Left ventricle myocardium inferior (tissue), 1 donor: ENCODE results near the gene TFDP1. TPM values are rescaled to one million over a fixed set of nuclear protein-coding genes. Genes with fewer than 3 reads are reported as not detected.

Experiments
- DNase-seq: peaks from one replicate; pipeline ENCODE4 v3.0.0-alpha.2; 2020
- H3K27ac ChIP-seq: fragments of 200-600 bp; replicated peaks from 2 replicates; pipeline ENCODE4 v1.8.0; 2021
- H3K27me3 ChIP-seq: fragments of 200-600 bp; 2 replicates; pipeline ENCODE4 v1.8.0; 2021; ENCODE audit warnings: low read depth
- H3K36me3 ChIP-seq: fragments of 200-600 bp; 2 replicates; pipeline ENCODE4 v1.8.0; 2021
- H3K4me1 ChIP-seq: fragments of 200-600 bp; 2 replicates; pipeline ENCODE4 v1.8.0; 2021
- H3K4me3 ChIP-seq: fragments of 200-600 bp; 2 replicates; pipeline ENCODE4 v1.8.0; 2021; ENCODE audit warnings: mild to moderate bottlenecking, moderate library complexity
- H3K9me3 ChIP-seq: fragments of 200-600 bp; replicated peaks from 2 replicates; pipeline ENCODE4 v1.8.0; 2021
- intact Hi-C: fragments of 100-400 bp; cut with micrococcal nuclease; formaldehyde crosslinking; loops from one replicate; pipeline ENCODE4 v1.11.0; 2022
- total RNA-seq: library from RNA; stranded (reverse); fragmentation: NEBNext Ultra II Directional; extraction: Animal tissue kit (Norgen Biotek cat#: 25700); gene quantifications from one replicate; pipeline ENCODE4 v1.2.1, GENCODE V29; 2021
- TF ChIP-seq, protein P1 (sequence below): fragments of 200-600 bp; IDR thresholded peaks from 2 replicates; pipeline ENCODE4 v1.8.0; 2021; ENCODE audit warnings: antibody characterized with exemption, mild to moderate bottlenecking, borderline replicate concordance
- donor health status: DM: no; HTN: yes; CAD: no; lungs with severe emphysema.

TFDP1 gene
- total RNA-seq, 1 donor from 2014 or later: 48.7 TPM

DNA sequence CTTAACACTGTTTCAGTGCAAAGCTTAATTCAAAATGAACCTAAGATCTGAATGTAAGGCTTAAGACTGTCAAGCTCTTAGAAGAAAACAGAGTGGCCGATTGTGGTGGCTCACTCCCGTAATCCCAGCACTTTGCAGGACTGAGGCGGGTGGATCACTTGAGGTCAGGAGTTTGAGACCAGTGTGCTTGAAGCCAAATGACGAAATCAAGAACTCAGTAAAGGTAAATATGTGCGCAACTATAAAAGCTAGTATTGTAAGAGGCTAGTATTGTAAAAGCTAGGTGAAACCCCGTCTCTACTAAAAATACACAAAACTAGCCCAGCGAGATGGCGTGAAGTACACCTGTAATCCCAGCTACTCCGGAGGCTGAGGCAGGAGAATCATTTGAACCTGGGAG lies 60.8 kb downstream of the TFDP1 start:
- H3K4me3 ChIP-seq: no peak overlapping the region
- no peak for DNase-seq

DNA sequence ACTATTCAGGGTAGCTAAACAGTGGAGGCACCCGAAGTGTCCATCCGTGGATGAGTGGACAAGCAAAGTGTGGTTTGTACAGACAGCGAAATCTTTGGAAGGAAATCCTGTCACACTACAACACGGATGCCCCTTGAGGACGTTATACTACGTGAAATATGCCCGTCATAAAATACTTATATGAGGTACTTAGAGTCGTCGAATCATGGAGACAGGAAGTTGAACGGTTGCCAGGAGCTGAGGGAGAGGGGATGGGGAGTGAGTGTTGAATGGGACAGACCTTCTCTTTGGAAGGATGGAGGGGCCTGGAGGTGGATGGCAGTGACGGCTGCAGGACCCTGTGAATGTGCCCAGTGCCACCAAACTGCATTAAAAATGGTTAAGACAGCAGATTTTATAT lies 61.8 kb downstream of the TFDP1 start:
- H3K4me3 ChIP-seq: no peak overlapping the region
- no peaks in the 10 kb centered on the region for H3K9me3 ChIP-seq
- H3K36me3 ChIP-seq: peaks cover 3% of the 10 kb centered on the region
- no peak for DNase-seq
- peaks cover 20% of the 10 kb centered on the region for H3K4me1 ChIP-seq
- no peak overlapping the region for H3K27ac ChIP-seq
- H3K27me3 ChIP-seq: no peaks in the 10 kb centered on the region
- TF ChIP-seq, protein P1, sequence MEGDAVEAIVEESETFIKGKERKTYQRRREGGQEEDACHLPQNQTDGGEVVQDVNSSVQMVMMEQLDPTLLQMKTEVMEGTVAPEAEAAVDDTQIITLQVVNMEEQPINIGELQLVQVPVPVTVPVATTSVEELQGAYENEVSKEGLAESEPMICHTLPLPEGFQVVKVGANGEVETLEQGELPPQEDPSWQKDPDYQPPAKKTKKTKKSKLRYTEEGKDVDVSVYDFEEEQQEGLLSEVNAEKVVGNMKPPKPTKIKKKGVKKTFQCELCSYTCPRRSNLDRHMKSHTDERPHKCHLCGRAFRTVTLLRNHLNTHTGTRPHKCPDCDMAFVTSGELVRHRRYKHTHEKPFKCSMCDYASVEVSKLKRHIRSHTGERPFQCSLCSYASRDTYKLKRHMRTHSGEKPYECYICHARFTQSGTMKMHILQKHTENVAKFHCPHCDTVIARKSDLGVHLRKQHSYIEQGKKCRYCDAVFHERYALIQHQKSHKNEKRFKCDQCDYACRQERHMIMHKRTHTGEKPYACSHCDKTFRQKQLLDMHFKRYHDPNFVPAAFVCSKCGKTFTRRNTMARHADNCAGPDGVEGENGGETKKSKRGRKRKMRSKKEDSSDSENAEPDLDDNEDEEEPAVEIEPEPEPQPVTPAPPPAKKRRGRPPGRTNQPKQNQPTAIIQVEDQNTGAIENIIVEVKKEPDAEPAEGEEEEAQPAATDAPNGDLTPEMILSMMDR: no peak
- intact Hi-C loops: no loop called here

More for the DNA sequence above, 60.8 kb downstream of the TFDP1 start:
- no peaks in the 10 kb centered on the region for H3K9me3 ChIP-seq
- H3K27me3 ChIP-seq: no peaks in the 10 kb centered on the region
- intact Hi-C loops: no loop called here
- H3K36me3 ChIP-seq: peaks cover 14% of the 10 kb centered on the region
- H3K4me1 ChIP-seq: peaks cover 20% of the 10 kb centered on the region
- no peak overlapping the region for H3K27ac ChIP-seq
- TF ChIP-seq, protein P1: no peak

DNA sequence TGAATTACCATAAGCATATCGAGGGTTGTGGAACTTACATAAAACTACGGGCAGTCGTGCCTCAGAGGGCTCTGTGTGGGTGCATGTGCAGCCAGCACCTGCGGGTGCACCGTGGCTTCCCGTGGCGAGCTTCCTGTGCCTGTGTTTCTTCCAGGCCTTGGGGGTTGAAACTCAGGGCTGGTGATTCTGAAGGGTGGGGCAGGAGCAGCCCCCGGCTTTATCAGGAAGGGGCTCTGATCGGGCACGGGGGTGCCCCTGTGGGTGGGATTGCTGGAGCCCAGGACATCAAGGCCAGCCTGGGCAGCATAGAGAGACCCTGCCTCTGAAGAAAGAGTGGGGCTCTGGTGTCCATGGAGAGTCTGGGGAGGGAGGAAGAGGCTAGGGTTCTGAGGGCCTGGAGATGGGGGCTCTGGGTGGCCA lies 62.4 kb downstream of the TFDP1 start:
- H3K4me1 ChIP-seq: peaks cover 20% of the 10 kb centered on the region
- no peaks in the 10 kb centered on the region for H3K27me3 ChIP-seq
- peak; percentile 15 for DNase-seq
- intact Hi-C loops: no loop called here
- H3K36me3 ChIP-seq: peaks cover 3% of the 10 kb centered on the region
- H3K27ac ChIP-seq: peak overlapping the region; percentile 66
- no peaks in the 10 kb centered on the region for H3K9me3 ChIP-seq
- H3K4me3 ChIP-seq: no peak overlapping the region
- TF ChIP-seq, protein P1: no peak

DNA sequence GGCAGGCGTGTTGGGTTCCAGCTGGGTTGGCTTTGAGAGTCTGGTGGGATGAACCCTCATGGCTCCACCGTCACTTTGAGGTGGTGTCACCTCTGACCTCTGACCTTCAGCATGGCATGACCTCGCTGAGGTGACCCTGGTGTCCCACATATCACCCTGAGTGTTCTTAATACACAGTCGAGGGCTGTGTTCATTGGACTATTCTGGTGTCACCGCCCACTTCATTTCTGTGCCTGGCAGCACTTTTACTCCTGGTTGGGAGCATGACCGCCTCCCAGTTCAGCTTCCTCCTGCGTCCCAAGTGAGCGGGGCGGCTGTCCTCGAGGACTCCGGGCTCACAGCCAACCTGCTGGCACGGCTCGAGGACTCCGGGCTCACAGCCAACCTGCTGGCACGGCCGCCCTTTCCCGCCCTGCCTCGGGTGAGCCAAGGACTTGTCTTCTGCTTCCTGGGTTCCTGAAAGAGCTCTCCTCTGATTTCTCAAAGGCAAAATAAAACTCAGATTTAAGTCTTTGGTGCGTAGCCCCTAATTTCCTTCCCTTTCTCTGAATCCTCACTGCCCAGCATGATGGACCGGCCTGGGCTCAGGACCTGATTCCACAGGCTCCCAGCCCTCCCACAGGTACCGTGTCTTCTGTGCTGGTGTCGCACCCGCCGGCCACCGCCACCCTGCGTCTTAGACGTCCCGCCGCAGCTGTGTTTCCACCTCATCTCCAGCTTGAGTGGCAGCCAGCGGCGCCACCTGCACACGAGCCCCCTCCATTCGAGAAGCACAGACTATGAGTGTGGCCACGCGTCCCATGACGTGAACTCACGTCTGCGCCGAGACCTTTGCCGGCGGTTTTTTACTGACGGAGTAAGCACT lies 63.0 kb downstream of the TFDP1 start:
- H3K4me3 ChIP-seq: no peak overlapping the region
- peak; percentile 89 for DNase-seq
- no peaks in the 10 kb centered on the region for H3K36me3 ChIP-seq
- H3K27me3 ChIP-seq: no peaks in the 10 kb centered on the region
- TF ChIP-seq, protein P1: no peak
- H3K9me3 ChIP-seq: no peaks in the 10 kb centered on the region
- H3K27ac ChIP-seq: peak overlapping the region; percentile 66
- peaks cover 20% of the 10 kb centered on the region for H3K4me1 ChIP-seq
- intact Hi-C loops: no loop called here

DNA sequence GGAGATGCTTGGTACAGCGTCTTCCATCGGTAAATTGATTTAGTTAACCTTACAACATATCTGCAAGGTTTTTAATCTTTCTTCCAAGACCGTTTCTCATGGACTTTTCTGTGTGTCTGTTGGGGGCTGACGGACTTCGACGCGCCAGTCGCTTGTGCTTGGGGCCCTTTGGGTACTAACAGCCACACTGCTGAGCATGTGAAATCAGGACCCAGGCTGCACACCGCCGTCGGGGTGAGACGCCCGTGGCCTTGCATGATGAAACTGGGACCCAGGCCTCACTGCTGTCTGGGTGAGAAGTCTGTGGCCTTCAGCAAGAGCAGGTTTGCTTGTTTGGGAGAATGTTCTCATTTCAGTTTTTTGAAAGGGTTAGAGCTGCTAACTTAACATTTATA lies 63.7 kb downstream of the TFDP1 start:
- Histone ChIP-seq H3K27ac (peak overlapping the region; percentile 66), H3K4me3 (no peak overlapping the region), H3K9me3 (no peaks in the 10 kb centered on the region), H3K36me3 (no peaks in the 10 kb centered on the region), H3K4me1 (peaks cover 20% of the 10 kb centered on the region), H3K27me3 (no peaks in the 10 kb centered on the region)
- intact Hi-C loops: no loop called here
- TF ChIP-seq, protein P1: no peak
- peak; percentile 9 for DNase-seq
